Esophagus squamous epithelium (tissue), 5 donors: Measurements from ENCODE around the gene PRDM2. TPM values are rescaled to one million over a fixed set of nuclear protein-coding genes. Genes with fewer than 3 reads are reported as not detected.
A peak's percentile ranks its signal among the peaks of the same experiment; 100 is the strongest.

ENCODE experiments used
- DNase-seq: peaks from one replicate; lab custom pipeline; 2025; lab: John Stamatoyannopoulos, UW
- H3K27ac ChIP-seq, 4 donors: fragments of 200-600 bp; sonication (generic); one replicate each; pipeline ENCODE4 v1.5.1; 2016 to 2019; ENCODE audit warnings: mild to moderate bottlenecking in 1 of 4
- H3K27me3 ChIP-seq, 4 donors: fragments of 200-600 bp; sonication (generic); 1 replicate in 3 of 4; 2 replicates in 1 of 4; pipeline versions ENCODE4 v1.5.1 to v1.6.0; 2017 to 2021; ENCODE audit warnings: antibody characterized with exemption in 1 of 4
- H3K36me3 ChIP-seq, 3 donors: fragments of 200-600 bp; sonication (generic); one replicate each; pipeline ENCODE4 v1.5.1; 2016 to 2019
- H3K4me1 ChIP-seq, 3 donors: fragments of 200-600 bp; sonication (generic); one replicate each; pipeline ENCODE4 v1.5.1; 2017 to 2019
- H3K4me3 ChIP-seq, 4 donors: fragments of 200-600 bp; sonication (generic); 1 replicate in 3 of 4; 2 replicates in 1 of 4; pipeline ENCODE4 v1.5.1; 2016 to 2019; ENCODE audit warnings: mild to moderate bottlenecking in 2 of 4, moderate library complexity in 1 of 4
- H3K9me3 ChIP-seq, 3 donors: fragments of 200-600 bp; sonication (generic); one replicate each; pipeline ENCODE4 v1.5.1; 2016 to 2019
- CTCF ChIP-seq, 6 experiments: fragments of 450-650 bp in 4 of 6; fragments of 200-600 bp in 2 of 6; sonication (generic) in 2 of 6; IDR thresholded peaks; one replicate each; pipeline ENCODE4 v1.5.1; 2016 to 2019; ENCODE audit warnings: antibody characterized with exemption in 6 of 6, mild to moderate bottlenecking in 4 of 6, moderate library complexity in 4 of 6
- POLR2A ChIP-seq, 4 donors: fragments of 450-650 bp; IDR thresholded peaks; one replicate each; pipeline ENCODE4 v1.6.1; 2017; ENCODE audit warnings: antibody characterized with exemption in 4 of 4, mild to moderate bottlenecking in 4 of 4, moderate library complexity in 3 of 4
- WGBS, 2 donors: methylation state at CpG; one replicate each; pipeline ENCODE4 v1.1.5; 2018; 5-methylcytosine and 5-hydroxymethylcytosine counted together
- intact Hi-C: fragments of 100-400 bp; cut with DNase I; formaldehyde crosslinking; loops from one replicate; pipeline ENCODE4 v1.15.0; 2022
- total RNA-seq, 4 donors: library from RNA; depleted of rRNA; stranded (reverse); fragments of >200 nt; gene quantifications; one replicate each; pipeline ENCODE4 v1.1.0, GENCODE V29; 2016
- donor health status: DM: yes; HTN: yes; CAD: no.

PRDM2 gene
- total RNA-seq, 4 donors from 2014 or later: 19.2 to 37.4 (median 26.2) TPM

GRCh38 chr1:13808729-13809131 lies 108.7 kb downstream of the PRDM2 start:
- Histone ChIP-seq H3K4me1 (peaks cover 0 to 50% (median 0%) of the 10 kb centered on the region in 3 donors), H3K27ac (no peak overlapping the region), H3K9me3 (no peaks in the 10 kb centered on the region), H3K27me3 (no peaks in the 10 kb centered on the region), H3K36me3 (no peaks in the 10 kb centered on the region), H3K4me3 (no peak overlapping the region)
- TF ChIP-seq CTCF (IDR thresholded peaks at IDR 0.05) (no peak), POLR2A (IDR thresholded peaks at IDR 0.05) (no peak)
- WGBS, 2 donors: 60 to 65% methylated on average over 5 to 7 of the region's 7 CpGs
- DNase-seq: no peak
- intact Hi-C loops: loop anchor here (10.0 kb wide), 1 partner anchor 144 kb away; no protein-coding TSS in a partner anchor

- intact Hi-C loops: loop anchor here (10.0 kb wide), 1 partner anchor 145 kb away; no protein-coding TSS in a partner anchor
- 76 to 87% methylated on average over 10 to 14 of the region's 15 CpGs for WGBS, 2 donors
- TF ChIP-seq CTCF (IDR thresholded peaks at IDR 0.05) (no peak), POLR2A (IDR thresholded peaks at IDR 0.05) (no peak)
Measured at GRCh38 chr1:13809461-13810159, 109.6 kb downstream of the PRDM2 start.

GRCh38 chr1:13812456-13813397 lies 112.7 kb downstream of the PRDM2 start:
- TF ChIP-seq CTCF (IDR thresholded peaks at IDR 0.05): no peak
- TF ChIP-seq POLR2A (IDR thresholded peaks at IDR 0.05): no peak
- H3K9me3 ChIP-seq: no peaks in the 10 kb centered on the region
- H3K4me3 ChIP-seq: no peak overlapping the region
- H3K27ac ChIP-seq: no peak overlapping the region
- no peak for DNase-seq
- no peaks in the 10 kb centered on the region for H3K27me3 ChIP-seq
- WGBS, 2 donors: 84 to 85% methylated on average over 8 to 17 of the region's 20 CpGs
- H3K4me1 ChIP-seq: peaks cover 0 to 42% (median 0%) of the 10 kb centered on the region in 3 donors
- peaks cover 0 to 21% (median 11%) of the 10 kb centered on the region in 3 donors for H3K36me3 ChIP-seq
- intact Hi-C loops: no loop called here

More at GRCh38 chr1:13809461-13810159, 109.6 kb downstream of the PRDM2 start:
- DNase-seq: no peak
- no peak overlapping the region for H3K4me3 ChIP-seq
- H3K27ac ChIP-seq: no peak overlapping the region
- H3K36me3 ChIP-seq: no peaks in the 10 kb centered on the region
- no peaks in the 10 kb centered on the region for H3K27me3 ChIP-seq
- peaks cover 0 to 52% (median 0%) of the 10 kb centered on the region in 3 donors for H3K4me1 ChIP-seq
- no peaks in the 10 kb centered on the region for H3K9me3 ChIP-seq

- peaks cover 0 to 27% (median 14%) of the 10 kb centered on the region in 3 donors for H3K36me3 ChIP-seq
- intact Hi-C loops: no loop called here
- no peak for DNase-seq
- peaks cover 0 to 41% (median 0%) of the 10 kb centered on the region in 3 donors for H3K4me1 ChIP-seq
- WGBS, 2 donors: 65 to 74% methylated on average over 7 to 8 of the region's 17 CpGs
- H3K9me3 ChIP-seq: no peaks in the 10 kb centered on the region
- no peak overlapping the region for H3K4me3 ChIP-seq
- no peaks in the 10 kb centered on the region for H3K27me3 ChIP-seq
- TF ChIP-seq POLR2A (IDR thresholded peaks at IDR 0.05): no peak
- TF ChIP-seq CTCF (IDR thresholded peaks at IDR 0.05): peak; percentile 28 to 48 (median 38)
- no peak overlapping the region for H3K27ac ChIP-seq
Measured at GRCh38 chr1:13813398-13814012, 113.5 kb downstream of the PRDM2 start.
